Mucosa of gallbladder (tissue), 1 donor: ENCODE measurements around the gene PTPRN2. TPM values are rescaled to one million over a fixed set of nuclear protein-coding genes. Genes with fewer than 3 reads are reported as not detected.
A peak's percentile ranks its signal among the peaks of the same experiment; 100 is the strongest.
"Not testable (repeated sequence)": the region's sequence is repeated elsewhere in the genome, so short reads cannot be mapped to it uniquely, and the experiment has no call there.

Source experiments
- DNase-seq: peaks from one replicate; pipeline ENCODE4 v3.0.0-alpha.2; 2020; ENCODE audit warnings: low spot score
- total RNA-seq: library from RNA; stranded (reverse); gene quantifications from one replicate; pipeline ENCODE4 v1.2.1, GENCODE V29; 2021
- donor health status: DM: no; HTN: no; CAD: no.

The PTPRN2 gene
- total RNA-seq, 1 donor from 2014 or later, result 11.9 TPM

DNA sequence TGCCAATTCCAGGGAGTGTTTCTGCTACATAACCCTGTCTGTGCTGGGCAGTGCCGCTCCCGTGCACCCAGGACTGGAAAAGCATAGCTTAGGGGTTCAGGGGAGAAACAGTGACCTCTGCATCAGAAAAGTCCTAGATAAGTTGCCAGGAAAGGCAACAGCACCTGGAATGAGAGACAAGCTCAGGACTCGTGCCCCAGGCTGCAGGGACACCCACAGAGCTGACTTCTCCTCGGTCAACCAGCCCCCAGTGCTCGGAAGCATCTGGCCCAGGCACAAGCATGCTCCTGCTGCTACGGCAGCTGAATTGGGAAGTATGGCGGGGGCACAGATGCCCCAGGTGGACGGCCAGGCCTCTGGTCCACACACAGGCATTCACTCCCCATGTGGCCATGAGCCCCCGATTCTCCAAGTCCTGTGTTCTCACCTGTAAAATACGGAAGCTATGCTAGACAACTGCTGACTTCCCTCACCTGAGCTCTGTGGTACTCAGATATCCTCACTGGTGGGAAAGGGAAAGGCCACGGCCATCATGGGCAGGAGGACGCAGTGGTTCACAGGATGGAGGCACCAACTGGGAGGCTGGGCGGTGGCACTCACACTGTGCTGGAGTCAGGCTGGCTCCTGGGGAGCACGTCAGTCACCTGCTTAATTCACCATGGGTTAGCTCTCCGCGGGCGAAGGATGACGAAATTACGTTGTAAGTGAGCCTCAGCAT, 220.5 kb downstream of the PTPRN2 start:
- no peak for DNase-seq

DNA sequence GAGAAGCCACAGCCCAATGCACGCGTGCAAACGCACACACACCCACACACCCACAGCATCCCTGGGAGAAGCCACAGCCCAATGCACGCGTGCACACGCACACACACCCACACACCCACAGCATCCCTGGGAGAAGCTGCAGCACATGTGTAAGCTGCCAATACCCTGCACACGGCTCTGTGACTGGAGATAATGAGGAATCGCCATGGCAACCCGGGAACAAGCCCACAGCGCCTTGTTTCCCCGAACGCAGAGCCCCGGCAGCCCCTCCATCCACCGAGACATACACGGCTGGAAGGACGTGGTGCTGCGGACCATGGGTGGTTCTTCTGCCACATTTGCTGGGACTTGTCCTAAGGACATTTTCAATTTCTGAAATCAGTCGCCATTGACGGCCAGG, 221.3 kb downstream of the PTPRN2 start:
- no peak for DNase-seq

DNA sequence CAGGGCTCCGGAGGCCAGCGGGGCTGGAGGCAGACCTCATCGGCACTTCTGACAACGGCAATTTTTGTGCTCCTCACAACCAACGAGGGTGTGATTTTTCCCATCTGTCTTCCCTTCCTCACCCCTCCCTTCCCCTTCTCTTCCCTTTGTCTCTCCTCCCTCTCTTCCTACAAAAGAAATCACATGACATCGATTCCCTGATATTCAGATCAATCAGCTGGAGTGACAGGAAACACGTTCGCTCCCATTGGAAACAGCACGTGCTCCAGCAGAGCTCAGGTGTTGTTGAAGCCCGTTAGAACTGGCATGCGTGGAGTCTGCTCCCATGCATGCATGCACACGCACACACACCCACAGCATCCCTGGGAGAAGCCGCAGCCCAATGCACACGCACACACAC, 222.4 kb downstream of the PTPRN2 start:
- no peak for DNase-seq

DNA sequence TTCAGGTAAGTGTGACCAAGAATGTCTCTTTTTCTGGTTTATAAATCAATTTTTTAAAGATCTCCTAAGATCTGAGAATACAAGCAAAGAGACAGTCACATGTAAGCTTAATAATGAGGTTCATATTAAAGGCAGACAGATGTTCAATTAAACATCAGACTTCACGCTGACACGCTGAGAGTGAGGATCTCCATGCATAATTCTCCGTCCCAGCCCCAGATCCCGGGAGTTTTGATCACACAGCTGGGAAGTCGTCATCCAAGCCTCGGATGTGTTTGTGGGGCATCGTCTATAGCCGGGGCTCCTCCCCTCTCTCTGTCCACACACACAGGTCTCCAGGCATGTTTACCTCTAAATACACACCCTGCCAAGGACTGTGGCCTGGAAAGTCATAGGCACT, 223.2 kb downstream of the PTPRN2 start:
- no peak for DNase-seq

DNA sequence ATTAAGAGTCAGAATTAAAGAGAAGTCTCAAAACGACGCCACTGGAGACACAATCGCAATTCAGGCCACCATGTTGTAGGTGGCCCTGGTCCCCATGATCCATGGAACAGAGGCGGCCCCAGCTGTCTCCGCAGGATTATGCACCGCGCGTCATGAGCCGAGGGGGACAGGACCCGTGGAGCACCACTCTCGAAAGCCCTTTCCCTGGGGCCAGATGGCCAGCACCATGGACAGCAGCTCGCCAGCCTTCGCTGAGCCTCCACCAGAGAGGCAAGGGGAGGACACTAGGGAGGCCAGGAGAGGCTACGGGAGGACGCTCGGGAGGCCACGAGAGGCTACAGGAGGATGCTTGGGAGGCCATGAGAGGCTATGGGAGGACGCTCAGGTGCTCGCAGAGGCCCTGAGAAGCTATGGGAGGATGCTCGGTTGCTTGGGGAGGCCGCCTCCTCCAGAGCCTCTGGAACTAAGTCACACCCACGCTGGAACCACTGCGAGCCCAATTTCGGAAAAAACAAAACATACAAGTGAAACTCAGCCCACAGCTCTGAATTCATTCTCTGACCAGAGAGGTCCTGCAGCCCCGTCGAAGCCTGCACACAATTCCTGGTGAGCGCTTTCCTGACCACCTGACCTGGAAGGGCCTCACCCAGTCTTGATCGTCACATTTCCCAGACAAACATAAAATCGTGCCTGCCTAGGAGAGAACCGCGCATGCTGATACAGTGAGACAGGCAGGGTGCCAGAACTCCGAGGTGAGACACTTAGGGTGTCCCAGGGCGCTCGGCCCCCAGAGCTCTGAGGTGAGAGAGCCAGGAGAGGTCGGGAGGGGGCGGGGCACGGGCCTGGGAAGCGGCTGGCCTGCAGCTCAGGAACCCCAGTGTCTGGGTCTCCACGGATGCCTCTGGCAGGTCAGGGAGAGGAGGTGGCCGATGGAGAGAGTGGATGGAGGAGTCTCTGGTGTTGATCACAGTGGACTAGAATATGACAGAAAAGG, 224.4 kb downstream of the PTPRN2 start:
- no peak for DNase-seq

DNA sequence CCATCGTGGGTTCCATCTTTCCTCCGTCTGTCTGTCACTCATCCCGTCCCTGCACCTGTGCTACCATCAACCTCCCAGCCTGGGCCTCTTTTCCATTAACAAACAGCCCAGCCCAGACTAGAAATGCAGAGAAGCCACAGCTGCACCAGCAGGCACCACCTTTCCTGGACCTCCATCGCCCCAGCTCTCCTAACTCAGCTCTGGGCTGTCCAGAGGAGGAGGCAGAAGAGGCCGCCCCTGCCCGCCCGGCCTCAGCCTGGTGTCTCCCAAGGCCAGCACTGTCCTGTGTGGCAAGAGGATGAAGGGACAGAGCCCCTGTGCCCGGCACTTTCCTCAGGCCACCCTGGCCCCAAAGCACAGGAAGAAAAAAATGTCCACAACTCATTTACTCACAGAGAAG, 225.6 kb downstream of the PTPRN2 start:
- no peak for DNase-seq

DNA sequence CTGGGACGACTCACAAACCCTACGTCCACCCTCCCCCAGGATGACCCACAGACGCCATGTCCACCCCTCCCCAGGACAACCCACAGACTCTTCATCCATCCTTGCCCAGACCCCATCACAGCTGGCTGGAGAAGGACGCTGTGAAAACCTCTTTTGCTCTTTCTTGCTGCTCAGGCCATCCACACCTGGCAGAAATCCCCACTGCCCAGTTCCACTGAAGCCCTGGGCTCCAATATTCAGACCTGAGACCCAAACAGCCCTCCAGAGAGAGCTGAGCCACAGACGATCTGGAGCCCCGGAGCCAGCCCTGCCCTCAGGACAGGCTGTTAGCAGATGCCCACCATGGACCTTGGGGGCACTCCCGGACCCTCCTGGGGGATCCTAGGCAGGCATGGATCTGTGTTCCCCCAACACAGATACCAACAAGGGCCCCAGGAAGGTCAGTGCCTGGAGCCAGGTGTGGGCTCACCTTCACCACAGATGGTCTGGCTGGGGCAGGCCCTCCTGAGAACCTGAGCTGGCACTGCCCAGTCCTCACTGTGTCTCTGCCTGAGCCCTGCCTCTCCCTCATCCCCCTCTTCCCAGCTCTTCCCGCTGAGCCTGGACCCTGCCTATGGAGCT, 226.2 kb downstream of the PTPRN2 start:
- no peak for DNase-seq

DNA sequence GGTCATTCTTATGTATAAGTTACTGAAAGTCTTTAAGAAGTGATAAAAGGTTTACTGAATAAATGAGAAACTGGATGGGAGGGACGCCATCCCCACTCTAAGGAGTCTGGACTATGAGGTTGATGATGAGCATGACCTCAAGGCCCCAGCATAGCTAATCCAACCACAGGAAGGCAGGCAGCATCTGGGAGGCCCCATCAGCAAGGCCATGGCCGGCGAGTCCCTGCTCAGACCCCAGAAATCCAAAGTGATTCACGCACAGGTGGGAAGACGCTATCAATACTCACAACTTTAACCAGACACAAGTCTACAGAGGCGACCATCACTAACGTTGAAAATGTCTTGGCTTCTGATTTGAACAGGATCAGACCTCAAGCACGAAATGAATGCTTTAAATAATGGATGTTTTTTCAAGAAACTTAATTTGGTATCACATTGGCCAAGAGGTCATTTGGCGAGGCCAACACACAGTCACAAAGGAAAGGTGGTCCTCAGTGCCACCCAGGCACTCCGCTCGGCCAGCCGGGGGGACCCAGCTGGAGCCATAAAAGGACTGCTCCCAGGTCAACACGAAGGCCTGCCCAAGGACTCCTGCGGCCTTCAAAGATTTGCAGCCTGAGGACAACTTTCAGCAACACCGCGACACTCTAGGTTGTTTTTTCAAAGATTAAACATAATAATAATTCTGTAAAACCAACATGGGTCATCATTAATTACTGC, 228.5 kb downstream of the PTPRN2 start:
- DNase-seq, result no peak

DNA sequence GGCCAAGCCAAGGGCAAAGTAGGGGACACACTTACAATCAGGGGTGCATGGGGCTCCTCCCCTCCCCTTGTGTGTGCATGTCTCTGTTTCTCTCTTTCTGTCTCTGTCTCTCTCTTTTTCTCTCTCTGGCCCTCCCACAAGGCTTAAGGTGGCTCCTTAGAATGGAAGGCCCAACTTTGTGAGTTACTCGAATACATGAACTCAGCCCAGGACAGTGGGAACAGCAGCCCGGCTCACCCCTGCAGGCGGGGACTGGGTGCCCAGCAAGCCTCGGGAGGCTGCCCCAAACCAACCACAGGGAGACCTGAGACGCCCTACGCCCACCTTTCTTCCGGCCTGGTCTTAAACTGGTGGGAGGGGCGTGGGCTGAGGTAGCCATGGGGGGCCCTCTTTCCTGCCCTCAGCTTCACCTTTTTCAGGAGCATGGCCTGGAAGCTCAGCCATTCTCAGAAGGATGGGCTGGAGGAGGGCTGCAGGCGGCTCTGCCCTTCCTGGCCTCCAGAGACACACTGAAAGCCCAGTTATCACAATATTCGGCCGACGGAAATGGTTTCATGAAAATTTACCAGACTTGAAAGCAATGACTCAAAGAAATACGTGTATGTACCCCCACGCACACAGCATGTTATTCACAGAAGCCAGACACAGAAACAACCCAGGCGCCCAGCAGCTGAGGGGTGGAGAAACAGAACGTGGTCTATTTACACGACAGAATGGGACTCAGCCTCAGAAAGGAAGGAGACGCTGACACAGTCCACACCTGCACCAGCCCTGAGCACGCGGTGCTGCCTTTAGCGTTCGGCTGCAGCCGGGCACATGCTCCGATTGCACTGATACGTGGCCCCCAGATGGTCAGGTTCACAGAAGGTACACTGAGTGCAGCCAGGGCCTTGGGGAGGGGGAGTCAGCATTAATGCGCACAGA, 229.5 kb downstream of the PTPRN2 start:
- DNase-seq, result no peak

DNA sequence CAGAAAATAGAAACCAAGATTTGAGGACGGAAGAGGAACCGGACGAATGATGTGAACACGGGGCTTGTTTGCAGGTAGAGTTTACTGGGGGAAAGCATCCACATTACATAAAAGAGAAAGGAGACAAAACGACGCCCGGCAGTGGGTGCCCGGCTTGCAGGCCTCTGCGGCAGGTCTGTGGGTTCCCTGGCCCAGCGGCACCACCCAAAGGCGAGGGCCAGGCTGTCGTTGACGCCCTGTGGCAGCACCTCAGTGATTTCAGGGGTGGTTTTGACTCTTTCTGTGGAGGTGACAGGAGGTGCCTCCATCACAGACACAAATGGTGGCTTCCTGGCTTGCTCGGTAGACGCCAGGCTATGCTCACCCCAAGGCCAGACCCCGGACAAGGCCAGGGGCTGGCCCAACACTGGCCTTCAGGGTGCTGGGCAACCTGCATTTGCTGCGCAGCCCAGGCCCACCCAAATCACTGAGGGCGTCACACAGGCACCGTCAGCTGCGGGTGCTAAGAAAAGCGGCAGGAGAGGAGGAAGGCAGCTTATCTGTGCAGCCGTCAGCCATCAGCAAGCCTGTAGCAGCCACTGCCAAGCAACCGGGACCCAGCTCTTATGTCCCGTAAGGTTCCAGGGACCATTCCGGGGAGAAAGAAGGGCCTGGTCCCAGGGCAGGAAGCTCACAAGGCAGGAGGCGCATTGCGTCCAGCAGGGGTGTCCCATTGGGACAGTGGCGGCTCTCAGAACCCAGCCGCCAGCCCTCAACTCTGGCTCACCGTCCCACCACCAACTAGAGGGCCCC, 230.3 kb downstream of the PTPRN2 start:
- DNase-seq, result no peak

DNA sequence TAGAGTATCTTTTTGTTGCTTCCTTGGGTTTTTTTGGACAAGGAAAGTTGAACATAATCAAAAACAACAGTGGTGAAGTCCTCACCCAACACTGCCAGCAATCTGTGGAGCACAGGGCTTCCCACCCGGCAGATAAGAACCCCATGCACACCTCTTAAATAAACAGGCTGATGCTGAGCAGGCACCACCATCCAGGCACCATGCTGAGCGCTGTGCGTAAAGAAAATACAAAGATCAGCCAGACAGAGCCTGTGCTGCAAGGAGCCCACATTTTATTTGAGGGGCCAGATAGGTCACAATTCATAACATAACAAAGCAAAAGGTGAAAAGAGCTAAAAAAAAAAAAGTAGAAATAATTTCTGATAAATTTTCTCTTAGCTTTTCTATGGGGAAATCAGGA, 231.2 kb downstream of the PTPRN2 start:
- no peak for DNase-seq

DNA sequence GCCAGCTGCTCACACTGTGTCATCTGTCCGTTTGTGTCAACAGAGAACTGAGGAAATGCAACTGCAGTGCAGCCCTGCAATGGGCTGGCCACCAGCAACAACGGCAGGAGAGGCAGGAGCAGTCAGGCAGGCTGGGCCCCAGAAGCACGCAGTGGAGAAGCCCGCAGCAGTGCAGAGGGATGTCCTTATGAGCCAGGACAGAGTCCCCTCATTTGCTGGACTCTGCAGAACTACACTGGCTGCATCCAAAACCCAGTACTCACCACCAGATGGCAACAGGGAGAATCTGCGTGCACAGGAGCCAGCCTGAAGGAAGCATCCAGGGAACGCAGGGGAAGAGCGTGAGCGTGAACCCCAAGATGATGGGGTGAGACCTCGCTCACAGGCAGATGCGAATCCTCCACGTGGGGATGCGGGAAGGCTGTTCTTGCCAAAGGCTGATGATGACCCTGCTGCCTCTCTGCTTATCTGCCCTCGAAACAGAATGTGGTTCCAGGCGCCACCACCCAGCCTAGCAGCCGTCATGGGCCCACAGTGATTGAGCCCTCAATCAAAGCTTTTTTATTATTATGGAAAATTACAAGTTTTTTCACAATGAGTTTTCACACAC, 232.1 kb downstream of the PTPRN2 start:
- DNase-seq, result peak; percentile 4

DNA sequence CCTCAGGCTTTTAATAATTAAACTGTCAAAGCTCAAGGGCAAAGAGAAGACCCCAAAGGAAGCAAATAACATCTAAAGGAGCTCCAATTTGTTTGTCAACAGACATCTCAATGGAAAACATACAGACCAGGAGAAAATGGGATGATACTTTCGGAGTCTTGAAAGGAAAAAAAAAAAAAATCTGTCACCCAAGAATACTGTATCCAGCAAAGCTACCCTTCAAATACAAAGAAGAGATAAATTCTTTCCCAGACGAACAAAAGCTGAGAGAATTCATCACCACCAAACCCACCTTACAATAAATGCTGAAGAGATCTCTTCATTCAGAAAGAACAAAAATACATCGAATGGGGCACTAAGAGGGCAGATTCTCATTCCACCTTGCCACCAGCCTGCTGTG, 232.8 kb downstream of the PTPRN2 start:
- DNase-seq, result no peak

DNA sequence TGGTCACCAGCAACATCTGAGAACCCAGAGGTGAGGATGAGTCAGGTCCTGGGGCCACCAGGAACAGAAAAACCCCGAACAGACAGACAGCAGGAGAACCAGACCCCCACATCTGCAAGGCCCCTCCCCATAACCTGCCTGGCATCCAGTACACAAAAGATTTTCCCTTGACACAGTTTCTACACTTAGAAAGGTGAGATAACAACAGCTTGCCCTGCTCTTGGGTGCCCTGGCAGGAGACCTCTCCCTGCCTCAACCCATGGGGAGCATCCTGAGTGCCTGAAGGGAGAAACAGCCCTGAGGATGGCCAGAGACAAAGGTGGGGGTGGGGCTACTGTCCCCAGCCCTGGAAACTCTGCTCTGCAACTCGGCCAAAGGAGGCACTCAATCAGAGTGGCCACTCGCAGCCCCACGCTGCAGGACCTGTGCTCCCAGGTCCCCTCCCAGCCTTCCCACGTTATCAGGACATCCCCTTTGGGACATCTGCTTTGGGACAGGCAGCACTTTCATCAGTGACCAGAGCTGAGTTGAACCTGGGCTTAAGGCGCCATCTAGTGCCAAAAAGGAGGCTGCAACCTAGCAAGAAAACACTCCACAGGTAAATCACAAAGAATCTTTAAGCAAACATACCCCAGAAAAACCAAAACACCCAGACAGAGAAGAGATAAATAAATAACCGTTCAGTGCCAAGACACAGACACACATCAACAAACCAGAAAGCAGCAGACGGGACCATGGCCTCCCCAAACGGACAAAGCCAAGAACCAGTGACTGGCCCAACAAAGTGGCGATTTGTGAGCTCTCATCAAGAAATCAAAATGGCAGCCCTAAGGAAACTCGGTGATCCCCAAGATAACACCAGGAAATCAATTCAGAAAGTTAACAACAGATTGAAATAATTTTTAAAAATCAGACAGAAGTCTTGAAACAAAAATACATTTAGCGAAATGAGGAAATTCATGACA, 233.7 kb downstream of the PTPRN2 start:
- no peak for DNase-seq

DNA sequence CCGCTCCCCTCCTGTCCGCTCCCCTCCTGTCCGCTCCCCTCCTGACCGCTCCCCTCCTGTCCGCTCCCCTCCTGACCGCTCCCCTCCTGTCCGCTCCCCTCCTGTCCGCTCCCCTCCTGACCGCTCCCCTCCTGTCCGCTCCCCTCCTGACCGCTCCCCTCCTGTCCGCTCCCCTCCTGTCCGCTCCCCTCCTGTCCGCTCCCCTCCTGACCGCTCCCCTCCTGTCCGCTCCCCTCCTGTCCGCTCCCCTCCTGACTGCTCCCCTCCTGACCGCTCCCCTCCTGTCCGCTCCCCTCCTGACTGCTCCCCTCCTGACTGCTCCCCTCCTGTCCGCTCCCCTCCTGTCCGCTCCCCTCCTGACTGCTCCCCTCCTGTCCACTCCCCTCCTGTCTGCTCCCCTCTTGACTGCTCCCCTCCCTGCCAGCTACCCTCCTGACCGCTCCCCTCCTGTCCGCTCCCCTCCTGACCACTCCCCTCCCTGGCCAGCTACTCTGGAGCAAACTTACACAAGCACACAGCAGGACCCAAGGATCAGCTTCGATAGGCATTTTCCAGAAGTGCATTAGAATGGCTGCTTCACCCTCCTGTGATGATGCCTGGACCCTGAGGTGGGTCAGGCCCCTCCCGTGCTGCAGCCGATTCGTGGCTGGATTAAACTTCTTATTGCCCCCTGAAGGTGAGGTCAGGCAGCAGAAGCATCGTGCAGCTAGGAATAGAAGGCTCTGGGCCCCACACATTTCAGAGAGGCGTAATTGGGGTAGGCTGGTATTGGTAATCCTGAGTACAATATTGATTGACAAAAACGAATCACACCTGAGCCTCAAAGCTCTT, 235.5 kb downstream of the PTPRN2 start:
- DNase-seq, result not testable (repeated sequence)

DNA sequence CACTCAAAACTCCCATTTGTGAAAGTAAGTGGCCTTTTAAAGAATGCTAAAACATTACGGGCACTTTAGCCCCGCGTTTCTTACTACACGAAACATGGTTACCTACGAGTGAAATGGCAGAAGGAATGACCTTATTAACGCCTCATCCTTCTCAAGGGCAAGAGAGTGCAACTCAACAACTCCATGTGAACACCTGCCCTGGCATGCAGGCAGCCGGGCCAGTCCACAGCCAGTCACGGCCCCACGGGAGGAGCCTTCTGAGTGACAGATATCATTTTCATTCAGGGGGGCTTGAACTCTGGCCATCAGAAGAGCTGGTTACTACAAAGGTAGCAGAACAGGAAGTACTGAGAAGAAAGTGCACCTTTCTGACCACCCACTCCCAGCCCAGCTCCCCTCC, 236.1 kb downstream of the PTPRN2 start:
- DNase-seq, result peak; percentile 1

DNA sequence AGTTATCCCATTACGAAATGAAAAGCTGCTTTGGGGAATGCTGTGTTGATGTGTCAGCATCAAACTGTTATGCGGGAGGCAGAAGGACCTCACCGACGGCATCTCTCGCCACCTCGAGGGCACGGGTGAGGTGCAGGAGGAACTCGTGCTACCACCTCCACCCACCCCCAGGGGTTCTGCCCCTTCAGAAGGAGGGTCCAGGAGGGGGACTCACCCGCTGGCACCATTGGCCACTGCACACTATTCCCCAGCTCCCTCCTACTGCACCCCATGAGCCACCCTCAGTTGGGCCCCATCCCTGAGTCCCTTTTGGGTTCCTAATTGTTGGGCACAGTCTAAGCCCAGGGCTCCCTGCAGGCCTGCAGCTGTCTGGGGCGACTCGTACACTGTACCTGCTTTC, 236.6 kb downstream of the PTPRN2 start:
- DNase-seq, result peak; percentile 3
